Cerebellar nuclear complex (tissue), 1 donor: Measurements from ENCODE around the gene WASF2.
A peak's percentile ranks its signal among the peaks of the same experiment; 100 is the strongest.

Experiments
- DNase-seq, 2 experiments: peaks; one replicate each; lab custom pipeline; 2025; lab: John Stamatoyannopoulos, UW

WASF2 gene

DNA sequence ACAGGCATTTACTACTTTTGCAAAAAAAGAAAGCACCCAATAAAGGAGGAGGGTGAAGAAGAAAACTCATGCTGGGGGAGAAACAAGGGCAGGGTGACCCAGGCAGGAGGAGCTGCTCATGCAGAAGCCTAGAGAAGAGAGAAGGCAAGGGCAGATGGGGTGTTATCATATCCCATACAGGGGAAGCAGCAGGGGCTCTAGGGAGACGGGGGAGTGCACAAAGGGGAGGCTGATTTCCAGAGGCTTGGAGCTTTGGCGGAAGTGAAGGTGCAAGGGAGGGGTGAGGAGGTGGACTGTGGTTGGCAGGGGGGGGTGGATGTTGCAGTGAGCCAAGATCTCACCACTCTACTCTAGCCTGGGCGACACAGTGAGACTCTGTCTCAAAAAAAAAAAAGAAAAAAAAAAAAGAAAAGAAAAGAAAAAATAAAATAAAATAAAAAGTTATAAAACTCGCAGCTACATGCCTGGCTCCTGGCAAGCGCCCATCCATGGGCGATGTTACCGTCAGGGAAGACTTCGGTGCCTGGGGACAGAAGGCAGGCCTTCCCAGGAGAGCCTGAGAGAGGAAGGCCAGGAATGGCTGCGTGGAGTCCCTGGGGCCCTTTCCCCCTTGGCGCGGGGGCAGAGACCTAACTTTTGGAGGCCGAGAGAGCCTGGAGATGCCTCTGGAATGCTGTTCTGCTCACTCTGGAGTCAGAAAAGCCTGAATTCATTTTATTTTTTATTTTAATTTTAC lies 112.0 kb downstream of the WASF2 start:
- no peak for DNase-seq

DNA sequence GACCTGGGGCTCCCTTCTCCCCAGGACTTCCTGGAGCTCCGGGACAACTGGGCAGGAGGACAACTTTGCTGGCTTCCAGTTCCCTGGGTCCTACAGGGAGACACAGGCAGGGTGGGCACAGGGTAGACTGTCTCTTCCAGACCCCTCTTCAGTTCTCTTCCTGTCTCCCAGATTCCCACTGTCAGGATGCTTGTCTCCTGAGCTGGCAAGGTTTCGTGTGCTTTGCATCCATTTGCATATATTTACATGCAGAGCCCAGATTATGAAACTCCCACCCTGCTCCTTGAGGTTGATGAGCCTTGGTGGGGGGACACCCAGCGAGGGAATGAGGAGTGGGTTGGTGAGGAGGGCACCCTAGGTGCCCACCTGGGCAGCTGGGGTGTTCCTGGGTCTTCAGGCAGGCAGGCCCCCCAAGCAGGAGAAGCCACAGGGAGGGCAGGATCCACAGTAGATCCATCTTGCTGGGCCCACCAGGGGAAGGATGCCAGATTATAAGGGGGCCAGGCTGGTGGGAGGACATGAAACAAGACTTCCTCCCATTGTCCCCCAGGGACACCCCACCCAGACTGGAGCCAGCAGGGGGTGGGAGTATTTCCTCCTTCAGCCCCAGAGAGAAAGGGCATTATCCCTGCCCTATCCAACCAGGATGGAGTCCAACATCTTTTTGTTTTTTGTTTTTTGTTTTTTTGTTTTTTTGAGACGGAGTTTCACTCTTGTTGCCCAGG lies 115.4 kb downstream of the WASF2 start, which contains the start of gene FCN3:
FCN3 (minus strand) TSS at position 463 of the 725 bp plus-strand sequence; CDS start at position 457, 6 bp downstream.
- no peak for DNase-seq

DNA sequence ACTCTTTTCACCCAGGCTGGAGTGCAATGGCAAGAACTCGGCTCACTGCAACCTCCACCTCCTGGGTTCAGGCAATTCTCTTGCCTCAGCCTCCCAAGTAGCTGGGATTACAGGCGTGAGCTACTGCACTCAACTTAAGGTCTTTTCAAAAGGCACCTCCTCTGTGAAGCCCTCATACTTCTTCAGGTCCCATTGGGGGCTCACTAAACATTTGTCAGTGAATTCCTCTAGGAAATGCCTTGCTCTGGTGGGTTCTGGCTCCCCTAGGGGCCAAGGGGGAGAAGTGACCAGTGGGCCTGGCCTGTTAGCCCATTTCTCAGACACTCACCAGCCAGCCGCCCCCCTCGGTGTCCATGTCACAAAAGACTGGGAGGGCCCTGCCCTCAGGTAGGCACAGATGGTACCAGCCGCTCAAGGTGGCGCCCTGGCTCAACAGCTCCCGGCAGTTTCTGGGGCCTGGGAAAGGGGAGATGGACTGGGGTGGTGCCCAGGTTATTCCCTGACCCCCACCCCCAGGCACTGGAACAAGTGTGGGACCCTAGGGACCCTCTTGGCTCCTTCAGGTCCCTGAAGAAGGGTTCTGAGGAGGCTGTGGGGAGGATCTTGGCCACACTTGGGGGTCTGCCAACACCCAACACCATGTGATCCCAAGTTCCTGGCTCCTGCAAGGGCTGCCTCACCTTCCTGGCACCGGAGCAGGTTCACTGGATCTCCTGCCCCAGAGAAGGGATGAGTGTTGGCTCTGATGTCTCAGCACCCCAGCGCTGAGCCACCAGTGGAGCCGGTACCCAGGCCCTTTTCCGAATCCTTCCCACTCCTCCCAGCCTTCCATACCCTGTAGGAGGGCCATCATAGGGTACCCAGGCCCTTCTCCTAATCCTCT lies 116.9 kb downstream of the WASF2 start:
- DNase-seq, result no peak

DNA sequence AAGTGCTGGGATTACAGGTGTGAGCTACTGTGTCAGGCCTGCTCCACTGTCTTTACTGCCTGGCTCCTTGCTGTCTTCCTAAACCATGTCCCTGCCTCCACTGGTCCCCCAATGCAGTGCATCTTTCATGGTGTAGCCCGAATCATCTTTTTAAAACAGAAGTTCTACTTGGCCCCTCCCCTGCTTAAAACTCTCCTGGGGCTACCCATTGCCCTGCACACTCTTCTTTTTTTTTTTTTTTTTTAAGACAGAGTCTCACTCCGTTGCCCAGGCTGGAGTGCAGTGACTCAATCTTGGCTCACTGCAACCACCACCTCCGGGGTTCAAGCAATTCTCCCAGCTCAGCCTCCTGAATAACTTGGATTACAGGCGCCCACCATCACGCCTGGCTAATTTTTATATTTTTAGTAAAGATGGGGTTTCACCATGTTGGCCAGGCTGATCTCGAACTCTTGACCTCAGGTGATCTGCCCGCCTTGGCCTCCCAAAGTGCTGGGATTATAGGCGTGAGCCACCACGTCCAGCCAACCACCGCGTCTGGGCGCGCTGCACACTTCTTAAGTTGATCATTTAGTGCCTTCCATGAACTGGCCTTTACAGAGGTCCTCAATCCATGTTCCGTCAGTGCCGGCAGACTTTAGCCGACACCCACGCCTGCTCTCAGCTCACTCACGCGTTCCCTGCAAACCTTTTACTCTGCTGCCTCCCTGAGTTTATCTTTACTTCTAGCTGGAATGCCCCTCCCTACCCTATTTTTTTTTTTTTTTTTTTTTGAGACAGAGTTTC lies 117.8 kb downstream of the WASF2 start:
- no peak for DNase-seq

DNA sequence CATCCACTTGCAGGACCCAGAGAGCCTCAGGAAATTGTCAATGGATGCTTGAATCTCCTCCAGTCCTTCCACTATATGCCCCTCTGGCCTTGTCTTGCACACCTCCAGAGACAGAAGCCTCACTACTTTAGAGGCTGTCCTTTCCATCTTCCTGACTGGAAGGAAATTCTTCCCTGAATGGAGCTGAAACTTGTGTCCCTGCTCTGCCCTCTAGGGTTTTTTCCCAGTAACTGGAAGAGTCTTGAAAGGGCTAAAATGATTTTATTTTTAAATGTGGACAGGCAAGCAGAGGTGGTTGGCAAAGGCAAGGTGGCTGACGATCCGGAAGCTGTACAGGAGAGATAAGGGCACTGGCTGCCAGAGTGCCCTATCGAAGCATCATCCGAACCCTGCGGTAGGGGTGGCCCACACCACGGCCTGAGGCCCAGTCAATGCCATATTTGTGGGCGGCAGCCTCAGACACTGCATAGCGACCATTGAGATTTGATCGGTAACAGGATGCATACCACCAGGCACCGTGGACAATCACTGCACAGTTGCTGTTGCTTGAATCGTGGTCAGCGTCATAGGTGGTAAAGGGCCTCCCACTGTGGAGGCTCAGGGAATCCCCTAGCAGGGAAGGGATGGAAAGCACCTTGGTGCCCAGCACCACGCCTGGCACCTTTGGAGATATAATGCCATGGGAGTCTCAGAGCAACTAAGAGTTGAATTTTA lies 120.9 kb downstream of the WASF2 start:
- no peak for DNase-seq

DNA sequence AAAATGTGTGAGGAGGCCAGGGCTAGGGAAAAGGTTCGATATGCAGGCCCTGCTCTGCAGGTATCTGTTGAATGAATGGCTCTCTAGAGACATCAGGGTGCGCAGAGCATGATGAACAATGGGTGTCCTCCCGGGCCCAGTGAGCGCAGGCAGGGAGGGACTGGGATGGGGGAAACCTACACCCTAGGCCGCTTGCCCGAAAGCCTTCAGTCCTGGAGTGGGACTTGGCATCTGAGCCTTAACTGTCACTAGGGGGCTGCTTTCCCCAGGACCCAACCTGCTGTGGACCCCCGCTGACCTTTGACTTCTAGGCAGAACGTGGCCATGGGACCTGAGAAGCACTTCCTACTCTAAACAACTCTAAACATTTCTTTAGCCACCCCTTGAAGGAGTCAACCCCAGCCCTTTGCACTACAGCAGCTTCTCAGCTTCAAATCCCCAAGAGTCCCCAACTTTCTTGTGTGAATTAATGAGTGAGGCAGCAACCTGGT lies 122.8 kb downstream of the WASF2 start:
- no peak for DNase-seq

DNA sequence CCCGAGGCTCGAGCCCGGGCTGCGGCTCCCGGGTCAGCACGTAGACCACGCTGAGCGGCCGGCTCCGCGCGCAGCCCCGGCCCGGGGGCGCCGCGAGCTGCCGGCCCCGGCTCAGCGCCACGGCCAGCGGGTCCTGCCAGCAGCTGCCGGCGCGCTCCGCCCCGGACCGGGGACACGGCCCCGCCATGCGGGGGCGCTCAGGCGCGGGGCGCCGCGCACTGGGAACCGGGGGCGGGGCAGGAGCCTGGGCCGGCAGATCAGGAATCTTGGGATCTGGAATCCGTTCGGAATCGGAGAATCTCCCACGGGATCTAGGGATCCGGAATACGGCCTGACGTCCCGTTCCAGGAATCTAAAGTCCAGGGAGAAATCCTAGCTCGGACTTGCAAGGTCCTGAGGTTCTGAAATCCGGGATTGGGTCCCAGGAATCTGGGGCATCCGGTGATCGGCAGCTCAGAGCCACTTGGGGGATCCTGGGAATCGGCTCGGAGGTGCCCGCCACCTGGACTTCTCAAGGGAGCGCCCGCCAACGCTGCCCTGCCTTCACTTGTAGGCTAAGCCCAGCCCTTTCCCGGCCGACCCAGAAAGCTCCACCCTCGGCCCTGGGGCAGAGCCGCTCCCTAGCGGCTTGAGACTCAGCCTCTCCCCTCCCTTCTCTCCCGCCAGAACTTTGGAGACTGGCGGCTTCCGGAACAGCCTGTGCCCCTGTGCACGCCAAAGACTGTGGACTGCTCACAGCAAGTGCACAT lies 123.4 kb downstream of the WASF2 start, which contains the start of gene MAP3K6:
MAP3K6 (minus strand) TSS at position 551 of the 749 bp plus-strand sequence; CDS start at position 187, 364 bp downstream.
- DNase-seq, result no peak

DNA sequence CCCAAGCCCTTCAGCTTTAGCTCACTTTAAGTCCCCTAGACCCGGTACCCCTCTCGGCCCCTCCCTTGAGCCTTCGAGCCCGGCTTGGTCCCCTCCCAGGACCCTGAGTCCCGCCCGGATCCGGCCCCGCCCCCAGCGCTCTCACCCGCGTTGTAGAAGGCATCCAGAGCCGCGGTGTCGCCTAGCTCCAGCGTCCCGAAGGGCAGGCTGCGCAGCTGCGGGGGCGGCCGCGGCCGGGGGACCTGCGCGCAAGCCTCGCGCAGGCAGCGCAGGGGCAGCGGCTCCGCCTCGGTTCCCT lies 123.9 kb downstream of the WASF2 start:
- DNase-seq, result no peak

DNA sequence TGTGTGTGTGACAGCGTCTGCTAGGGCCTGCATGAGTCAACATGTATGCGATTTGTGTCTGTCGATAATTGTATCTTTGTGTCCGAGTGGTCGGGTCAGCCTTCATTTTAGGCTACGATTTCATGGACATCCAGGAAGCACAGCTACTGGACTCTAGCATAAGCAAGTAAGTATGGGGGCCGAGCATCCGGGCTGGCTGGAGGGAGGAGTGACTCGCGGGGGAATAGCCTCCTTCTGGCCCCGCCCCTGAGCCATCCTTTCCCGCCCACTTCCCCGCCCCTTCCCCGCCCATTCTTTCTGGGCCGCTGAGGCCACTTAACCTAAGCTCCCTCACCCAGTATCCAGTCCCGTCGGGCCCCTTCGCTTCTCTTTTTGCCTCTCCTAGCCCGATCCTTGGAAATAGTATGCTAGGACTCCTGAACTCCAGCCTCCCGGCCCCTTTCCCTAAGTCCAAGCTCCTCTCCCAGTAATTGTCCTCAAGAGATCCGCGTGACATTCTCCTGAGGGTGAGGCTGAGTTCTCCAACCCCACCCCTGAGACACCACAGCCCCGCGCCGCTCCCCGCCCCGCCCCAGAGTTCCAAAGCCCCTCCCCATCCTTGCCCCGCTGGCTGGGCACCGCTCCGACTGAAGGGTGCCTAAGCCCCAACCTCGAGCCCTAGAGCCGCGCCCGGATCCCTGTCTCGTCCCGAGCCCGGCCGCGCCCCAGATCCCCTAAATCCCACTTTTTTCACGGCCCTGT lies 124.4 kb downstream of the WASF2 start:
- DNase-seq, result peak in 1 of 2 experiments; percentile 46

DNA sequence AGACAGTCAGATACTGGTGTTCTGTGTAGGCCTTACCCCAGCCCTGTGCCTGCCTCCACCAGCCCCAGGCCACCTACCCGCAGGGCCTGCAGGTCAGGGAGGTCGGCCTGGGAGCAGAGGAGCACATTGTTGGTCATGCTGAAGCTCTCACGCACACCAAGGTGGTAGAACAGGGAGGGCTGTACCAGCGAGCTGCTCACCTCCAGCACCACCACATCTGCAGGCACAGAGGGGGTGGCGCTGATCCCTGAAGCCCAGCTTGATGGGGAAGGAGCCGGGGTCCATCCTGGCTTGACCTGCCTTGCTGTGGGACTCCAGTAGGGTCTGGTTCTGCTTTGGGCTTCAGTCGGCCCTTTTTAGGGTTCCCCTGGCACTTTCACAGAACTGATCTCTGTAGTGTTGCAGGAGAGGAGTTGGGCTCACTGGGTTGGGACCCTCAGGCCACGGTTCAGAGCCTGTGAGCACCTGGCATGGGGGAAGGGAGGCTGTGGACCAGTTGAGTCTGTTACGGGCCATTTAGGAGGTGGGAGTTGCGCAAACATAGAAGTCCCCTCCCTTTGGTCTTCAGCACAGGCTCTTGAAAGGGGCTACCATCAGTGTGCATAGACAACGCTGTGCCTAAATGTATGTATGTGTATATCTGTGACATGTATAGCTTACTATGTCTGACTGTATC lies 125.1 kb downstream of the WASF2 start:
- DNase-seq, result no peak

DNA sequence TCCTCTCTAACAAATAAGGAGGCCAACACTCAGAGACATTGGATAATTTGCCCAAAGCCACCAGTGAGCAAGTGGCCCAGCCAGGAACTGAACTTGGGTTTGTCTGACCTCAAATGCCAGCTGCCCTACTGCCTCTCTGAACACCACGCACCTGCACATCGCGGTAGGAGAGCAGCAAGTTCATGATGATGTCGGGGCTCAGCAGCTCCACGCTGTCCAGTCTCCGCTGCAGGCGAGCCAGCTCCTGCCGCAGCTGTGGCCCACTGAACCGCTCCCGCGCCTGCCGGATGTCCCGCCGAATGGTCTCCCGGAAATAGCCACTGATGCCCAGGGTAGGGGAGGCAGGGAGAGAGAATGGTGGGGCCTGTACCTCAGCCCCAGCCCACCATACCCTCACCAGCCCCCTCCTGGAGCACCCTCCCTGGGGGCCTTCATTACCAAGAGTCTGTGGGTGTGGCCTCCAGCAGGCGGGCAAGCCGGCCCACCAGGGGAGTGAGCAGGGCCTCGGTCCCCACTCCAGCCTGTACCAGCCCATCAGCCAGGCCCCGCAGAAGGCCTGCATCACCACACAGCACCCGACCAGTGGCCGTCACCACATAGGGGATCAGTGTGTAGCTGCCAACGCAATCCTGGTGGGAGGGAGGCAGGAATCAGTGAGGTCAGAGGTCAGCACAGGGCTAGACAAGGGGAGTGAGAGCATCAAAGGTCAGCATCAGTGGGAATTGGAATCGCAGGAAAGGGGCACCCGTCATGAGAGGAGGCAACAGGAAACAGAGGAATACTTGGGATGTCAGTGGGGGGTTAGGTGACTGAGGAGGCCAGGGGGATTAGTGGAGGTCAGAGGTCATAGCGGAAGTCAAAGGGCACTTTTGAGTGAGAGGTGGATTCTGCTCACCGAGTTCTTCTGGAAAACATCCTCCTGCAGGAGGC lies 125.9 kb downstream of the WASF2 start:
- no peak for DNase-seq

DNA sequence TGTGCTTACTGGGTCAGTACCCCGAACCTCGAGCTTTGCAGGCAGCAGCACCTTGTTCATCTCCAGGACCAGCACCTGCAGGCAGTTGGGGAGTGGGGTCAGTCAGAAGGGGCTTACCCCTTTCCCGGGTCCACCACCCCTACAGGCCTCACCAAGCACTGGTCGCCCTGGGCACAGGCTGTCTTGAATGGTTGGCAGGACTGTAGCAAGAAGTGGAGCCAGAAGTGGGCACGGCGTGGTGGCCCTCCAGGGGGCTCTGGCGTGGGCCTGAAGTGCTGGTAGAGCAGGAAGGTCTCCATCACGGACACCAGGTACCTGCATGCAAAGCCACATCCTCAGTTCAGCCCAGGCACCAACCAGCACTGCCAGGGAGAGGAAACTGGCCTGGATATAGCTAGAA lies 128.4 kb downstream of the WASF2 start:
- DNase-seq, result no peak

DNA sequence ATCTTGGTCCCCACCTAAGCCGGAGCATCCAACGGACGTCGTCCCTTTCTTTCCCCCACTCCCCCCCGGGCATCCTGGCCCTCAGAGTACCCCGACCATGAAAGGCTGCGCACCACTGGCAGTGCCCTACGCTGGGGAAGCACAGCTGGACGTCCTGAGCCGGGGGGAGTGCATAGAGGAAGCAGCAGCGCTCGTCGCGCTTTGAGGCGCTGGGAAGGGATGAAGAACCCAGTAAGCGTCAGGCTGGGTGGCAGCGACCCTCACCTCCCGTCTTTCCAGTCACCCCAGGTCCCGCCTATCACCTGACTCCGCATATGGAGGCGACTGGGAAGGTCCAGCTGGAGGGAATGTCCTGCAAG lies 128.9 kb downstream of the WASF2 start:
- DNase-seq, result no peak

DNA sequence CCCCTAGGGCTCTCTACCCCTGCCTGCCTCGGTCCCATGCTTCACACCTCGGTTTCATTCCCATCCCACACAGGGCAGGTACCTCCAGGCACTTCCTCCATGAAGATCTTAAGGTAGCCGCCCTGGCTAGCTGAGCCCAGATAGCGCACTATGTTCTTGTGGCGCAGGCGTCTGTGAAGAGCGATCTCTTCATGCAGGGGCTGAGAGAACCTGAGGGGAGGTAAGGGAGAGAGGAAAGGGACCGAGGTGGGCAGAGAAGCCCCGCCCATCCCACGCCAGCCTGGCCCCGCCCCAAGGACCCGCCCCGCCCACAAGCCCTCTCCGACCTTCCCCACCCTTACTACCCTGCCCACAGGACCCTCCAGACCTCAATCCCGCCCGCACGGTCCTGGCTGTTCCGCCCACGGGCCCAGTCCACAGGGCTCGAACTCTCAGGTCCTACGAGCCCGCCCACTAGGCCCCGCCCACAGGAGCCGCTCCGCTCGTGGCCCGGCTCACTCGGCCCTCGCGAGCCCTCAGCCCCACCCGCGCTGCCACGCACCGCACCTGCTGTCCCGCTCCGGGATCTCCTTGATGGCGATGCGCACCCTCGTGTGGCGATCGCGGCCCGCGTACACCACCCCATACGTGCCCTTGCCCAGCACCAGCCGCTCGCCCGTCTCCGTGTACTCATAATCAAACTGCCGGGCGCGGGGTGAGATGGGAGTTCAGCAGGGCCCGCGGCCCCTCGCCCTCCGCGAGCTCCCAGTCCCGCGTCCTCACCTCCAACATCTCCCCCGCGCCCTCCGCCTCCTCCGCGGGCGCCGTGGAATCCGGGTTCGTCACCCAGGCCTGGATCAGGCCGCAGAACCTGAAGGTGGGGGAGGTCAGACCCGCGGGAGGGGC lies 129.6 kb downstream of the WASF2 start:
- no peak for DNase-seq

DNA sequence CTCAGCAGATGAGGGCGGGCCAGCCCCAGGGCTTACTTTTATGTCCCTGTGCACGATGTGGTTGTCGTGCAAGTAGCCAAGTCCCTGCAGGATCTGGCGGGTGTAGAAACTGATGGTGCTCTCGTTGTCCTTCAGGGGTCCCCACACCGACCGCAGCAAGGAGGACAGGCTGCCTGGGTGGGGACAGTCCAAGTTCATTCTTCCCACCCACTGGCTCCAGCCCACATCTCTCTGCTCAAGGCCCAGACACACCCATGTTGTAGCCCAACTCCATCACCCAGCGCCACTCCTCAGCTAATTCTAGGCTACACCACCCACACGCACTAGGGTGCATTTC lies 130.2 kb downstream of the WASF2 start:
- no peak for DNase-seq

DNA sequence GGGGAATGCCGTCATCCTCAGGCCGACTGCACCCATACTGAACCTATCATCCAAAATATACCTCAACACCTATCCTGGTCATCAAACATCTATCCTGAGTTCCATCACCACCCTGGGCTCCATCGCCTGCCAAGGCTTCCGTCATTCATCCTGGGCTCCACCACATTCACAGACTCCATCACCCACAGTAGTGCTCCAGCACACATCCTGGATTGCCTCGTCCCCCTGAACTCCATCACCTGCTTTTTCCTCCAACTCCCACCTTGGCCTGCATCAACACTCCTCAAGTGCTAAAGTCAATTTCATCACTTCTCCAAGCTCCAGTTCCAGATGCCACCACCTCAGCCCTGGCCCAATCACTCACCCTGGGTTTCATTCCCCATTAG lies 131.0 kb downstream of the WASF2 start:
- DNase-seq, result no peak
